WERI-Rb-1 (cell line): ENCODE data around the gene EVL.

Source experiments
- DNase-seq: peaks from one replicate; pipeline ENCODE4 v3.0.0-alpha.2; 2020
- H3K27ac ChIP-seq: fragments of 250-450 bp; sonication (Bioruptor Pico); 2 replicates; pipeline ENCODE4 v1.5.1; 2020; ENCODE audit warnings: mild to moderate bottlenecking, moderate library complexity
- H3K27me3 ChIP-seq: fragments of 250-450 bp; sonication (Bioruptor Pico); 2 replicates; pipeline ENCODE4 v1.5.1; 2021; ENCODE audit warnings: mild to moderate bottlenecking, low read depth, moderate library complexity; ENCODE audit not compliant: insufficient read depth, severe bottlenecking
- H3K36me3 ChIP-seq: fragments of 250-450 bp; sonication (Bioruptor Pico); 2 replicates; pipeline ENCODE4 v1.5.1; 2020; ENCODE audit warnings: mild to moderate bottlenecking, moderate library complexity
- H3K4me3 ChIP-seq: 2 replicates; pipeline ENCODE4 v1.5.1; 2011; ENCODE audit warnings: low read depth, mild to moderate bottlenecking, control low read depth, low read length
- H3K9me3 ChIP-seq: fragments of 250-450 bp; sonication (Bioruptor Pico); 2 replicates; pipeline ENCODE4 v1.5.1; 2021; ENCODE audit warnings: mild to moderate bottlenecking, moderate library complexity; ENCODE audit not compliant: severe bottlenecking
- TF ChIP-seq, protein P1 (sequence below): IDR thresholded peaks from 2 replicates; pipeline ENCODE4 v1.5.1; 2011; ENCODE audit warnings: low read depth, mild to moderate bottlenecking, control low read depth, inconsistent platforms, low read length

The EVL gene

GRCh38 chr14:100083706-100084105 is 18.5 kb downstream of the EVL start:
- TF ChIP-seq, protein P1, sequence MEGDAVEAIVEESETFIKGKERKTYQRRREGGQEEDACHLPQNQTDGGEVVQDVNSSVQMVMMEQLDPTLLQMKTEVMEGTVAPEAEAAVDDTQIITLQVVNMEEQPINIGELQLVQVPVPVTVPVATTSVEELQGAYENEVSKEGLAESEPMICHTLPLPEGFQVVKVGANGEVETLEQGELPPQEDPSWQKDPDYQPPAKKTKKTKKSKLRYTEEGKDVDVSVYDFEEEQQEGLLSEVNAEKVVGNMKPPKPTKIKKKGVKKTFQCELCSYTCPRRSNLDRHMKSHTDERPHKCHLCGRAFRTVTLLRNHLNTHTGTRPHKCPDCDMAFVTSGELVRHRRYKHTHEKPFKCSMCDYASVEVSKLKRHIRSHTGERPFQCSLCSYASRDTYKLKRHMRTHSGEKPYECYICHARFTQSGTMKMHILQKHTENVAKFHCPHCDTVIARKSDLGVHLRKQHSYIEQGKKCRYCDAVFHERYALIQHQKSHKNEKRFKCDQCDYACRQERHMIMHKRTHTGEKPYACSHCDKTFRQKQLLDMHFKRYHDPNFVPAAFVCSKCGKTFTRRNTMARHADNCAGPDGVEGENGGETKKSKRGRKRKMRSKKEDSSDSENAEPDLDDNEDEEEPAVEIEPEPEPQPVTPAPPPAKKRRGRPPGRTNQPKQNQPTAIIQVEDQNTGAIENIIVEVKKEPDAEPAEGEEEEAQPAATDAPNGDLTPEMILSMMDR: no peak
- H3K27ac ChIP-seq: no peak overlapping the region
- H3K36me3 ChIP-seq: peaks cover 32% of the 10 kb centered on the region
- DNase-seq: no peak
- H3K4me3 ChIP-seq: no peak overlapping the region
- no peaks in the 10 kb centered on the region for H3K27me3 ChIP-seq
- no peaks in the 10 kb centered on the region for H3K9me3 ChIP-seq

DNA sequence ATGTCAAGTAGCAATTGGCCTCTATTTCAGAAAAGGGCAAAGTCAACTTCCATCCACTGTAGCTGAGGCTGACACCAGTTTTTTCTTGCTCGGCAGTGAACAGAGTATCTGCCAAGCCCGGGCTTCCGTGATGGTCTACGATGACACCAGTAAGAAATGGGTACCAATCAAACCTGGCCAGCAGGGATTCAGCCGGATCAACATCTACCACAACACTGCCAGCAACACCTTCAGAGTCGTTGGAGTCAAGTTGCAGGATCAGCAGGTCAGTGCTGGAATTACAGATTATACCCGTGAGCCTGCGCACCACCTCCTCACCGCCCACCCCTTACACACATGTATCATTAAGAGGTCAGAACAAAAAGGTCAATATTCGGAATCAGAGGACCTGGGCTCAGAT is 19.4 kb downstream of the EVL start:
- TF ChIP-seq, protein P1: no peak
- Histone ChIP-seq H3K27ac (no peak overlapping the region), H3K27me3 (no peaks in the 10 kb centered on the region), H3K36me3 (peaks cover 39% of the 10 kb centered on the region), H3K9me3 (no peaks in the 10 kb centered on the region), H3K4me3 (no peak overlapping the region)
- no peak for DNase-seq

DNA sequence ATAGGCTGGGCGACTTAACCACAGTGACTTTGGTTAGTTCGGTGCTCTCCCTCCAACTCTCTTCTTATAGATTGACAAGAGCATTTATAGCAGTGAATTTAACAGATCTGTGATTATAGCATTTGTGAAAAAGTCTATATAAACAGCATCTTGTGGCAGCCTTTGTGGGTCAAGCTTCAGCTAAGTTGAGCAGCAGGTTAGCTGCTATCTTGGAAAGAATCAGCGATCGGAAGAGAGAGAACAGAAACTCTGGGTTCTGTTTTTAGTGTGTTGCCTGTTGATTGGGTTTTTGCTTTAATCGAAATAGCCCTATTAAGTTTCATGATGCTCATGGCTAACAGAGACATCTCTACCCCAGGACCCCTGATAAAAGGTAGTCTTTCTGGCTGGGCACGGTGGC is 20.2 kb downstream of the EVL start:
- TF ChIP-seq, protein P1: no peak
- Histone ChIP-seq H3K36me3 (peaks cover 39% of the 10 kb centered on the region), H3K4me3 (no peak overlapping the region), H3K27me3 (no peaks in the 10 kb centered on the region), H3K27ac (no peak overlapping the region), H3K9me3 (no peaks in the 10 kb centered on the region)
- DNase-seq: no peak

DNA sequence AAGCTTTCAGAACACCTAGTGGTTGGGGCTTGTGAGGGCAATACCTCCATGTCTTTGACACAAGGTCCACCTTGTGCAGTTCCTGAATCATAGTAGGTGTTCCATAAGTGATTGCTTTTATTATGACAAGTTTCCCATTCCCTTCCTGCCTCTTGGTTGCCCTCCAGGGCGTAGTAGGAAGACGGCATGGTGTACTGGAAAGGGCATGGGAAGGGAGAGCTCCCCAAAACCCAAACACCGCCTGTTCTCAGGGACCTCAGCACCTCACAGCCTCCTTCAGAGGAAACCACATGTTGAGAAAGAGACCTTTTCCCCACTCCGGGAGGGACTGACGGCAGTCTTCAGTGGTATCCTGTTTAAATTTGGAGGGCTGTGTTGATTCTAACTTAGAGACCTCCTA is 21.1 kb downstream of the EVL start:
- no peak overlapping the region for H3K27ac ChIP-seq
- H3K27me3 ChIP-seq: no peaks in the 10 kb centered on the region
- DNase-seq: no peak
- TF ChIP-seq, protein P1: no peak
- H3K9me3 ChIP-seq: no peaks in the 10 kb centered on the region
- no peak overlapping the region for H3K4me3 ChIP-seq
- peaks cover 39% of the 10 kb centered on the region for H3K36me3 ChIP-seq

DNA sequence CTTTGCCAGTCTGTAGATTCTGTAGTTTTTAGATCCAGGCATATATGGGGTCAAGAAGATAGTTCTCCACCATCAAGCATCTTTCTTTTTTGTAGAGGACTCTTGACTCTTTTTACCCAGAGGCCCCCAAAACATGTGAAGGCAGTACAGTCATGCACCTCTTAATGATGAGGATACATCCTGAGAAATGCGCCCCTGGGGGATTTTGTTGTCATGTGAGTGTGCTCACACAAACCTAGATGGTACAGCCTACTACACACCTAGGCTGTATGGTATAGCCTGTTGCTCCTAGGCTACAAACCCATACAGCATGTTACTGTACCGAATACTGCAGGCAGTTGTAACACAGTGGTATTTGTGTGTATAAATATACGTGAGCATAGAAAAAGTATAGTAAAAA is 23.0 kb downstream of the EVL start:
- DNase-seq: no peak
- H3K36me3 ChIP-seq: peaks cover 50% of the 10 kb centered on the region
- H3K4me3 ChIP-seq: no peak overlapping the region
- H3K27me3 ChIP-seq: no peaks in the 10 kb centered on the region
- H3K9me3 ChIP-seq: no peaks in the 10 kb centered on the region
- H3K27ac ChIP-seq: no peak overlapping the region
- TF ChIP-seq, protein P1: no peak

DNA sequence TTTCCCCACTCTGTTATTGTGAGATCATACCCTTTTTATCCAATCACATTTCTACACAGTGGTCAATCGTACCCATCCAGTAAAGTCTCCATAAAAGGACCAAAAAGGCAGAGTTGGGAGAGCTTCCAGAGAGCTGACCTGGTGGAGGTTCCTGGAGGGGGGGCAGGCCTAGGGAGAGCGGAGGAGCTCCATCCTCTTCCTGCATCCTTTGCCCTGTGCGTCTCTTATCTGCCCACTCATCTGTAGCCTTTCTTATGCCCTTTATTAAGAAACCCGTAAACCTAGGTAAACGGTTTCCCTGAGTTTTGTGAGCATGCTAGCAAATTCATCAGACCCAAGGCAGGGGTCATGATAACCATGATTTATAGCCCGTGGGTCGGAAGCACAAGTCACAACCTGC is 26.2 kb downstream of the EVL start:
- TF ChIP-seq, protein P1: no peak
- DNase-seq: no peak
- Histone ChIP-seq H3K4me3 (no peak overlapping the region), H3K27me3 (no peaks in the 10 kb centered on the region), H3K9me3 (no peaks in the 10 kb centered on the region), H3K36me3 (peaks cover 45% of the 10 kb centered on the region), H3K27ac (no peak overlapping the region)
